GM23248 (cell line): ENCODE results near the gene HARBI1. TPM values are rescaled to one million over a fixed set of nuclear protein-coding genes. Genes with fewer than 3 reads are reported as not detected.
A peak's percentile ranks its signal among the peaks of the same experiment; 100 is the strongest.

Source experiments
- DNase-seq: peaks from one replicate; pipeline ENCODE4 v3.0.0-alpha.2; 2015
- H2AFZ ChIP-seq: fragments of 200-600 bp; sonication (generic); 2 replicates; pipeline ENCODE4 v1.6.1; 2016; ENCODE audit warnings: antibody characterized with exemption
- H3F3A ChIP-seq: fragments of 200-600 bp; sonication (generic); 2 replicates; pipeline ENCODE4 v1.6.1; 2016; ENCODE audit warnings: mild to moderate bottlenecking, antibody characterized with exemption, mixed run types; ENCODE audit not compliant: insufficient read depth
- H3K27ac ChIP-seq: fragments of 200-600 bp; sonication (generic); 2 replicates; pipeline ENCODE4 v1.5.1; 2016; ENCODE audit warnings: mild to moderate bottlenecking
- H3K27me3 ChIP-seq: fragments of 200-600 bp; sonication (generic); replicated peaks from 2 replicates; pipeline ENCODE4 v1.6.1; 2016; ENCODE audit warnings: mild to moderate bottlenecking; ENCODE audit not compliant: insufficient read depth
- H3K36me3 ChIP-seq: fragments of 200-600 bp; sonication (generic); 2 replicates; pipeline ENCODE4 v1.6.1; 2016; ENCODE audit warnings: low read depth, mild to moderate bottlenecking
- H3K4me1 ChIP-seq: fragments of 200-600 bp; sonication (generic); 2 replicates; pipeline ENCODE4 v1.6.1; 2016; ENCODE audit warnings: mild to moderate bottlenecking; ENCODE audit not compliant: insufficient read depth
- H3K4me2 ChIP-seq: fragments of 200-600 bp; sonication (generic); one replicate; pipeline ENCODE4 v1.6.1; 2016; ENCODE audit warnings: mild to moderate bottlenecking; ENCODE audit not compliant: unreplicated experiment
- H3K4me3 ChIP-seq: fragments of 200-600 bp; sonication (generic); 2 replicates; pipeline ENCODE4 v1.5.1; 2016; ENCODE audit warnings: mild to moderate bottlenecking
- H3K79me2 ChIP-seq: fragments of 200-600 bp; sonication (generic); 2 replicates; pipeline ENCODE4 v1.6.1; 2016; ENCODE audit warnings: mild to moderate bottlenecking; ENCODE audit not compliant: insufficient read depth
- H3K9ac ChIP-seq: fragments of 200-600 bp; sonication (generic); 2 replicates; pipeline ENCODE4 v1.6.1; 2016; ENCODE audit warnings: mild to moderate bottlenecking
- H3K9me2 ChIP-seq: fragments of 200-600 bp; sonication (generic); 2 replicates; pipeline ENCODE4 v1.6.1; 2016; ENCODE audit warnings: mixed run types, mild to moderate bottlenecking, moderate library complexity; ENCODE audit not compliant: insufficient read depth
- H3K9me3 ChIP-seq: fragments of 200-600 bp; sonication (generic); one replicate; pipeline ENCODE4 v1.6.1; 2017; ENCODE audit warnings: low read depth
- H4K20me1 ChIP-seq: fragments of 200-600 bp; sonication (generic); 2 replicates; pipeline ENCODE4 v1.6.0; 2016; ENCODE audit not compliant: insufficient read depth
- EZH2 ChIP-seq: fragments of 200-600 bp; sonication (generic); IDR thresholded peaks from 2 replicates; pipeline ENCODE4 v1.6.1; 2018; ENCODE audit warnings: antibody characterized with exemption, mild to moderate bottlenecking; ENCODE audit not compliant: insufficient read depth, poor library complexity, severe bottlenecking
- EZH2phosphoT487 ChIP-seq: fragments of 200-600 bp; sonication (generic); IDR thresholded peaks from 2 replicates; pipeline ENCODE4 v1.6.1; 2018; ENCODE audit warnings: antibody characterized with exemption, moderate library complexity, mild to moderate bottlenecking, low read depth; ENCODE audit not compliant: insufficient read depth
- WGBS, 2 experiments: methylation state at CpG; one replicate each; pipeline ENCODE4 v1.1.6; 2015 to 2017; ENCODE audit warnings: low lambda C conversion rate in 2 of 2, low coverage in 1 of 2; ENCODE audit errors: missing lambda C conversion rate in 2 of 2; 5-methylcytosine and 5-hydroxymethylcytosine counted together
- in situ Hi-C: fragments of 300-500 bp; cut with MboI; formaldehyde crosslinking; loops from 2 replicates; pipeline ENCODE4 v1.15.0; 2020
- polyA plus RNA-seq: library from polyadenylated mRNA; unstranded; fragments of >200 nt; fragmentation: Nextera tagmentation; extraction: Ambion mirVana; gene quantifications from 2 replicates; pipeline ENCODE4 v1.2.1, GENCODE V29; 2016
- total RNA-seq: library from RNA; depleted of rRNA; stranded (reverse); fragments of >200 nt; shearing (Covaris generic); gene quantifications from 2 replicates; pipeline ENCODE4 v1.2.3, GENCODE V29; 2014

Gene HARBI1
- total and polyA plus RNA-seq, 2 experiments from 2014 or later, result 4.6 to 6.2 TPM

GRCh38 chr11:46601129-46601528, 15.9 kb downstream of the HARBI1 start:
- Histone ChIP-seq H3K9me3 (no peaks in the 10 kb centered on the region), H3K79me2 (no peaks in the 10 kb centered on the region; the same call in 1 of the 2 replicates), H4K20me1 (no peaks in the 10 kb centered on the region), H3K9me2 (no peaks in the 10 kb centered on the region), H3K27me3 (no peaks in the 10 kb centered on the region), H2AFZ (no peak overlapping the region), H3K4me3 (no peak overlapping the region), H3K4me1 (peaks cover 11% of the 10 kb centered on the region), H3F3A (peaks cover 18% of the 10 kb centered on the region; the same call in 1 of the 2 replicates), H3K27ac (peak overlapping the region; percentile 18; the same call in 1 of the 2 replicates), H3K4me2 (no peak overlapping the region), H3K36me3 (no peaks in the 10 kb centered on the region), H3K9ac (no peak overlapping the region)
- no peak for TF ChIP-seq EZH2phosphoT487
- TF ChIP-seq EZH2, result no peak
- in situ Hi-C loops, result no loop called here
- 4 to 10% methylated on average over 1 of the region's 1 CpG for WGBS, 2 experiments
- DNase-seq, result peak; percentile 61

- no peaks in the 10 kb centered on the region for H3K36me3 ChIP-seq
- H3K27me3 ChIP-seq, result no peaks in the 10 kb centered on the region
- H3K9ac ChIP-seq, result no peak overlapping the region
- in situ Hi-C loops, result no loop called here
- H3K9me3 ChIP-seq, result no peaks in the 10 kb centered on the region
- DNase-seq, result no peak
- no peak overlapping the region for H3K4me3 ChIP-seq
- H3K4me2 ChIP-seq, result no peak overlapping the region
- H4K20me1 ChIP-seq, result no peaks in the 10 kb centered on the region
- 0 out of 2 replicates have a peak overlapping the region, but pooled peaks have one; percentile 18 for H3K27ac ChIP-seq
- 73 to 75% methylated on average over 3 of the region's 3 CpGs for WGBS, 2 experiments
- no peaks in the 10 kb centered on the region; the same call in 1 of the 2 replicates for H3K79me2 ChIP-seq
- no peak overlapping the region for H2AFZ ChIP-seq
- H3K4me1 ChIP-seq, result peaks cover 11% of the 10 kb centered on the region
- no peaks in the 10 kb centered on the region for H3K9me2 ChIP-seq
- TF ChIP-seq EZH2phosphoT487, result no peak
- TF ChIP-seq EZH2, result no peak
- peaks cover 18% of the 10 kb centered on the region; the same call in 1 of the 2 replicates for H3F3A ChIP-seq
Observed at GRCh38 chr11:46600194-46600960, 16.6 kb downstream of the HARBI1 start.

GRCh38 chr11:46599340-46600193, 17.5 kb downstream of the HARBI1 start:
- no peak for DNase-seq
- H2AFZ ChIP-seq, result no peak overlapping the region
- H3K9ac ChIP-seq, result no peak overlapping the region
- TF ChIP-seq EZH2 (no peak), EZH2phosphoT487 (no peak)
- no peak overlapping the region for H3K4me2 ChIP-seq
- in situ Hi-C loops, result no loop called here
- H3K36me3 ChIP-seq, result no peaks in the 10 kb centered on the region
- no peaks in the 10 kb centered on the region for H4K20me1 ChIP-seq
- H3K79me2 ChIP-seq, result no peaks in the 10 kb centered on the region
- H3K4me3 ChIP-seq, result no peak overlapping the region
- peaks cover 19% of the 10 kb centered on the region for H3F3A ChIP-seq
- H3K27me3 ChIP-seq, result no peaks in the 10 kb centered on the region
- no peaks in the 10 kb centered on the region for H3K9me3 ChIP-seq
- WGBS, 2 experiments, result 91 to 92% methylated on average over 7 to 8 of the region's 8 CpGs
- H3K9me2 ChIP-seq, result no peaks in the 10 kb centered on the region
- H3K27ac ChIP-seq, result no peak overlapping the region
- H3K4me1 ChIP-seq, result peaks cover 12% of the 10 kb centered on the region

GRCh38 chr11:46597609-46598219, 19.3 kb downstream of the HARBI1 start:
- DNase-seq, result peak; percentile 70
- H2AFZ ChIP-seq, result no peak overlapping the region
- H4K20me1 ChIP-seq, result no peaks in the 10 kb centered on the region
- no peaks in the 10 kb centered on the region for H3K27me3 ChIP-seq
- no peaks in the 10 kb centered on the region for H3K9me3 ChIP-seq
- H3K9ac ChIP-seq, result no peak overlapping the region
- H3K9me2 ChIP-seq, result no peaks in the 10 kb centered on the region
- peaks cover 18% of the 10 kb centered on the region for H3K4me1 ChIP-seq
- H3K4me3 ChIP-seq, result no peak overlapping the region
- H3K79me2 ChIP-seq, result peaks cover 11% of the 10 kb centered on the region
- H3K4me2 ChIP-seq, result no peak overlapping the region
- WGBS, 2 experiments, result 57 to 59% methylated on average over 6 of the region's 6 CpGs
- no peaks in the 10 kb centered on the region for H3K36me3 ChIP-seq
- TF ChIP-seq EZH2 (no peak), EZH2phosphoT487 (no peak)
- H3F3A ChIP-seq, result peaks cover 24% of the 10 kb centered on the region
- H3K27ac ChIP-seq, result no peak overlapping the region
- in situ Hi-C loops, result no loop called here
